ENCODE results near the gene KNOP1. TPM values are rescaled to one million over a fixed set of nuclear protein-coding genes. Genes with fewer than 3 reads are reported as not detected.

Gene KNOP1
- total RNA-seq, 4 donors from 2014 or later: 4.1 to 9.2 (median 5.5) TPM

- Histone ChIP-seq H3K27ac (no peak overlapping the region), H3K4me1 (peaks cover 14 to 16% of the 10 kb centered on the region in 2 donors), H3K27me3 (no peaks in the 10 kb centered on the region), H3K36me3 (peaks cover 0 to 12% of the 10 kb centered on the region in 2 donors), H3K9me3 (no peaks in the 10 kb centered on the region), H3K4me3 (no peak overlapping the region)
- no peak for ATAC-seq
- in situ Hi-C loops (cut with MboI; ENCODE audit: low sequenced_read_pairs in 4 of 4) (no loop called here), intact Hi-C loops (cut with DNase I; ENCODE audit: low total_unique reads) (loop anchor here (5.0 kb wide), 1 partner anchor 225 kb away; no protein-coding TSS in a partner anchor)
- no peak for TF ChIP-seq POLR2A (IDR thresholded peaks at IDR 0.05)
- TF ChIP-seq, protein P1, sequence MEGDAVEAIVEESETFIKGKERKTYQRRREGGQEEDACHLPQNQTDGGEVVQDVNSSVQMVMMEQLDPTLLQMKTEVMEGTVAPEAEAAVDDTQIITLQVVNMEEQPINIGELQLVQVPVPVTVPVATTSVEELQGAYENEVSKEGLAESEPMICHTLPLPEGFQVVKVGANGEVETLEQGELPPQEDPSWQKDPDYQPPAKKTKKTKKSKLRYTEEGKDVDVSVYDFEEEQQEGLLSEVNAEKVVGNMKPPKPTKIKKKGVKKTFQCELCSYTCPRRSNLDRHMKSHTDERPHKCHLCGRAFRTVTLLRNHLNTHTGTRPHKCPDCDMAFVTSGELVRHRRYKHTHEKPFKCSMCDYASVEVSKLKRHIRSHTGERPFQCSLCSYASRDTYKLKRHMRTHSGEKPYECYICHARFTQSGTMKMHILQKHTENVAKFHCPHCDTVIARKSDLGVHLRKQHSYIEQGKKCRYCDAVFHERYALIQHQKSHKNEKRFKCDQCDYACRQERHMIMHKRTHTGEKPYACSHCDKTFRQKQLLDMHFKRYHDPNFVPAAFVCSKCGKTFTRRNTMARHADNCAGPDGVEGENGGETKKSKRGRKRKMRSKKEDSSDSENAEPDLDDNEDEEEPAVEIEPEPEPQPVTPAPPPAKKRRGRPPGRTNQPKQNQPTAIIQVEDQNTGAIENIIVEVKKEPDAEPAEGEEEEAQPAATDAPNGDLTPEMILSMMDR (IDR thresholded peaks at IDR 0.05 in 4 of 5, conservative IDR thresholded peaks at IDR 0.05 in 1 of 5): no peak
- no peak for DNase-seq
Measured at GRCh38 chr16:19662351-19662750, 55.7 kb downstream of the KNOP1 start.

GRCh38 chr16:19660432-19660831, 57.6 kb downstream of the KNOP1 start:
- H3K4me1 ChIP-seq: no peaks in the 10 kb centered on the region
- no peaks in the 10 kb centered on the region for H3K9me3 ChIP-seq
- no peak overlapping the region for H3K27ac ChIP-seq
- no peak for ATAC-seq
- H3K27me3 ChIP-seq: no peaks in the 10 kb centered on the region
- in situ Hi-C loops (cut with MboI; ENCODE audit: low sequenced_read_pairs in 4 of 4) (no loop called here), intact Hi-C loops (cut with DNase I; ENCODE audit: low total_unique reads) (loop anchor here (5.0 kb wide), 1 partner anchor 227 kb away; no protein-coding TSS in a partner anchor)
- peaks cover 0 to 14% of the 10 kb centered on the region in 2 donors for H3K36me3 ChIP-seq
- no peak overlapping the region for H3K4me3 ChIP-seq
- DNase-seq: no peak
- TF ChIP-seq POLR2A (IDR thresholded peaks at IDR 0.05): no peak
- TF ChIP-seq, protein P1 (IDR thresholded peaks at IDR 0.05 in 4 of 5, conservative IDR thresholded peaks at IDR 0.05 in 1 of 5): no peak

DNA sequence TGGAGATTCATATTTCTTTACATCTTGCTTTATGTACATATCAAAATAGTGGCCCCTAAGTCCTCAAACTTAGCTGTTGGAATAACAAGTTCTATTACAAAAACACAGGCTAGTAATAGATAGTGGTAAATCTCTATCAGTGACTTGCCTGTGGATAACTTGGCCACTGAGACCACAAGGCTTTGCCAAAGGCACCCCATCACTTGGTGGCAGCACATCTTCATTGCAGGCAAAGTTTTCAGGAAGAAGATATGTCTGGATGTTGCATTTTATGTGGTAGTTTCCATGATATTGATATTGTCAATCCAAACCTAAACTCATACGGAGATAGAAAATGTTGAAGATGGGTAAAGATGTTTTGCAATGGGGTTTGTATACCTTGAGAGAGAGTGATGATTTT, 58.5 kb downstream of the KNOP1 start:
- ATAC-seq (no peak), DNase-seq (no peak)
- Histone ChIP-seq H3K36me3 (peaks cover 0 to 18% of the 10 kb centered on the region in 2 donors), H3K9me3 (no peaks in the 10 kb centered on the region), H3K4me1 (no peaks in the 10 kb centered on the region), H3K27me3 (no peaks in the 10 kb centered on the region), H3K4me3 (no peak overlapping the region), H3K27ac (no peak overlapping the region)
- in situ Hi-C loops (cut with MboI; ENCODE audit: low sequenced_read_pairs in 4 of 4) (no loop called here), intact Hi-C loops (cut with DNase I; ENCODE audit: low total_unique reads) (no loop called here)
- TF ChIP-seq POLR2A (IDR thresholded peaks at IDR 0.05): no peak
- TF ChIP-seq, protein P1 (IDR thresholded peaks at IDR 0.05 in 4 of 5, conservative IDR thresholded peaks at IDR 0.05 in 1 of 5): no peak

GRCh38 chr16:19657831-19658230, 60.2 kb downstream of the KNOP1 start:
- H3K27ac ChIP-seq: no peak overlapping the region
- H3K36me3 ChIP-seq: peaks cover 0 to 35% of the 10 kb centered on the region in 2 donors
- ATAC-seq: no peak
- intact Hi-C loops (cut with DNase I; ENCODE audit: low total_unique reads) (no loop called here), in situ Hi-C loops (cut with MboI; ENCODE audit: low sequenced_read_pairs in 4 of 4) (no loop called here)
- TF ChIP-seq, protein P1 (IDR thresholded peaks at IDR 0.05 in 4 of 5, conservative IDR thresholded peaks at IDR 0.05 in 1 of 5): no peak
- TF ChIP-seq POLR2A (IDR thresholded peaks at IDR 0.05): no peak
- DNase-seq: no peak
- no peak overlapping the region for H3K4me3 ChIP-seq
- no peaks in the 10 kb centered on the region for H3K27me3 ChIP-seq
- H3K9me3 ChIP-seq: no peaks in the 10 kb centered on the region
- H3K4me1 ChIP-seq: no peaks in the 10 kb centered on the region

- ATAC-seq (no peak), DNase-seq (no peak)
- no peak overlapping the region for H3K4me3 ChIP-seq
- in situ Hi-C loops (cut with MboI; ENCODE audit: low sequenced_read_pairs in 4 of 4): no loop called here
- intact Hi-C loops (cut with DNase I; ENCODE audit: low total_unique reads): no loop called here
- peaks cover 0 to 39% of the 10 kb centered on the region in 2 donors for H3K36me3 ChIP-seq
- TF ChIP-seq, protein P1 (IDR thresholded peaks at IDR 0.05 in 4 of 5, conservative IDR thresholded peaks at IDR 0.05 in 1 of 5): no peak
- TF ChIP-seq POLR2A (IDR thresholded peaks at IDR 0.05): no peak
- H3K9me3 ChIP-seq: no peaks in the 10 kb centered on the region
- no peaks in the 10 kb centered on the region for H3K27me3 ChIP-seq
- no peaks in the 10 kb centered on the region for H3K4me1 ChIP-seq
- no peak overlapping the region for H3K27ac ChIP-seq
Measured at GRCh38 chr16:19655242-19655777, 62.7 kb downstream of the KNOP1 start.
